CD4-positive, alpha-beta T cell (primary cell): ENCODE results near the gene PACSIN1. TPM values are rescaled to one million over a fixed set of nuclear protein-coding genes. Genes with fewer than 3 reads are reported as not detected.

ENCODE experiments used
- ATAC-seq: fragments of 200-7000 bp; cut with Tn5 transposase; one replicate; pipeline ENCODE4 v1.10.0; 2022; ENCODE audit warnings: mild to moderate bottlenecking; ENCODE audit not compliant: poor library complexity
- CTCF ChIA-PET: fragments of 350-600 bp; sonication (Branson Sonifier 250); formaldehyde crosslinking; loops from one replicate; lab custom pipeline; 2021; ENCODE audit warnings: antibody characterized with exemption, inconsistent platforms; lab: Charles Lee
- POLR2A ChIA-PET: fragments of 350-600 bp; sonication (Branson Sonifier 250); formaldehyde crosslinking; loops from one replicate; lab custom pipeline; 2021; ENCODE audit warnings: antibody characterized with exemption, inconsistent platforms; lab: Charles Lee
- DNase-seq, 14 experiments: peaks; one replicate each; pipeline ENCODE4 v3.0.0-alpha.2; 2013 to 2020; ENCODE audit warnings: mixed read lengths in 2 of 14
- H3K27ac ChIP-seq, 2 donors: one replicate each; pipeline versions ENCODE4 v1.5.1 to v1.7.0; 2013; ENCODE audit warnings: low read length in 2 of 2, low read depth in 1 of 2, mild to moderate bottlenecking in 1 of 2
- H3K27me3 ChIP-seq, 2 experiments: 1 replicate in 1 of 2; 2 replicates in 1 of 2; pipeline versions ENCODE4 v1.6.1 to v1.7.0; 2013; ENCODE audit warnings: low read length in 2 of 2, control low read depth in 1 of 2, mild to moderate bottlenecking in 1 of 2, moderate library complexity in 1 of 2; ENCODE audit not compliant: insufficient read depth in 2 of 2, control insufficient read depth in 1 of 2
- H3K36me3 ChIP-seq: one replicate; pipeline ENCODE4 v1.6.1; 2013; ENCODE audit warnings: low read length, control low read depth; ENCODE audit not compliant: insufficient read depth
- H3K4me1 ChIP-seq: one replicate; pipeline ENCODE4 v1.6.1; 2013; ENCODE audit warnings: low read length, control low read depth; ENCODE audit not compliant: insufficient read depth
- H3K4me3 ChIP-seq: one replicate; pipeline ENCODE4 v1.5.1; 2013; ENCODE audit warnings: mild to moderate bottlenecking, low read length, moderate library complexity
- H3K9me3 ChIP-seq, 2 experiments: 1 replicate in 1 of 2; 2 replicates in 1 of 2; pipeline versions ENCODE4 v1.6.1 to v1.7.0; 2013; ENCODE audit warnings: low read length in 2 of 2, mild to moderate bottlenecking in 2 of 2, control low read depth in 1 of 2, moderate library complexity in 1 of 2; ENCODE audit not compliant: control insufficient read depth in 1 of 2, insufficient read depth in 1 of 2
- H3K27ac Mint-ChIP-seq: one replicate; pipeline ENCODE4 v1.8.0; 2020; ENCODE audit warnings: mixed read lengths
- H3K27me3 Mint-ChIP-seq: one replicate; pipeline ENCODE4 v1.8.0; 2021; ENCODE audit warnings: mixed read lengths
- H3K36me3 Mint-ChIP-seq: one replicate; pipeline ENCODE4 v1.8.0; 2021; ENCODE audit warnings: low read depth, mixed read lengths
- H3K4me1 Mint-ChIP-seq: one replicate; pipeline ENCODE4 v1.8.0; 2021; ENCODE audit warnings: low read depth, mixed read lengths
- H3K4me3 Mint-ChIP-seq: one replicate; pipeline ENCODE4 v1.8.0; 2020; ENCODE audit warnings: mild to moderate bottlenecking, mixed read lengths
- H3K9me3 Mint-ChIP-seq: one replicate; pipeline ENCODE4 v1.8.0; 2020; ENCODE audit warnings: mixed read lengths
- CTCF ChIP-seq: fragments of 200-600 bp; IDR thresholded peaks from one replicate; pipeline ENCODE4 v1.8.0; 2022; ENCODE audit warnings: antibody characterized with exemption, mild to moderate bottlenecking
- intact Hi-C, 2 experiments: fragments of 100-400 bp; cut with DNase I in 1 of 2; cut with micrococcal nuclease in 1 of 2; formaldehyde crosslinking; loops; one replicate each; pipeline versions ENCODE4 v1.15.1 to v1.9.0; 2023 to 2025; cut with DNase I, micrococcal nuclease
- total RNA-seq, 174 experiments: library from RNA in 2 of 174; stranded (reverse) in 2 of 174; gene quantifications; one replicate each; pipeline ENCODE4 v1.2.3 and lab custom pipeline; 2021 to 2026

The PACSIN1 gene
- total RNA-seq, 2 experiments from 2014 or later, result 1.3 to 1.4 TPM

- Histone ChIP-seq H3K4me3 (no peak overlapping the region), H3K27ac (no peak overlapping the region), H3K4me1 (no peaks in the 10 kb centered on the region), H3K36me3 (no peaks in the 10 kb centered on the region), H3K27me3 (no peaks in the 10 kb centered on the region), H3K9me3 (no peaks in the 10 kb centered on the region)
- ATAC-seq (no peak), DNase-seq (no peak)
- Mint-ChIP-seq H3K27me3 (no peaks in the 10 kb centered on the region), H3K36me3 (no peaks in the 10 kb centered on the region), H3K27ac (no peak overlapping the region), H3K4me3 (no peak overlapping the region), H3K4me1 (no peaks in the 10 kb centered on the region), H3K9me3 (no peaks in the 10 kb centered on the region)
- intact Hi-C loops, result no loop called here
- POLR2A ChIA-PET, result no interaction called here
- TF ChIP-seq CTCF, result no peak
- CTCF ChIA-PET, result no interaction called here
These were observed 73.3 kb downstream of the PACSIN1 start for GRCh38 chr6:34539181-34539580.

GRCh38 chr6:34540222-34540621 is 74.3 kb downstream of the PACSIN1 start:
- Histone ChIP-seq H3K27me3 (no peaks in the 10 kb centered on the region), H3K4me1 (no peaks in the 10 kb centered on the region), H3K36me3 (no peaks in the 10 kb centered on the region), H3K9me3 (no peaks in the 10 kb centered on the region), H3K27ac (no peak overlapping the region), H3K4me3 (no peak overlapping the region)
- H3K27me3 Mint-ChIP-seq, result no peaks in the 10 kb centered on the region
- no peaks in the 10 kb centered on the region for H3K4me1 Mint-ChIP-seq
- ATAC-seq, result no peak
- ChIA-PET CTCF (no interaction called here), POLR2A (no interaction called here)
- intact Hi-C loops, result no loop called here
- H3K36me3 Mint-ChIP-seq, result no peaks in the 10 kb centered on the region
- H3K4me3 Mint-ChIP-seq, result no peak overlapping the region
- no peak overlapping the region for H3K27ac Mint-ChIP-seq
- TF ChIP-seq CTCF, result no peak
- no peak for DNase-seq
- H3K9me3 Mint-ChIP-seq, result no peaks in the 10 kb centered on the region

GRCh38 chr6:34540841-34541240 is 75.0 kb downstream of the PACSIN1 start:
- Mint-ChIP-seq H3K36me3 (no peaks in the 10 kb centered on the region), H3K4me3 (no peak overlapping the region), H3K27me3 (no peaks in the 10 kb centered on the region), H3K9me3 (no peaks in the 10 kb centered on the region), H3K4me1 (no peaks in the 10 kb centered on the region), H3K27ac (no peak overlapping the region)
- Histone ChIP-seq H3K4me3 (no peak overlapping the region), H3K27ac (no peak overlapping the region), H3K4me1 (no peaks in the 10 kb centered on the region), H3K27me3 (no peaks in the 10 kb centered on the region), H3K9me3 (no peaks in the 10 kb centered on the region), H3K36me3 (no peaks in the 10 kb centered on the region)
- DNase-seq (no peak), ATAC-seq (no peak)
- intact Hi-C loops, result no loop called here
- TF ChIP-seq CTCF, result no peak
- CTCF ChIA-PET, result no interaction called here
- POLR2A ChIA-PET, result no interaction called here
